GF-D8 (cell line): Measurements from ENCODE around the gene CTIF.

Experiments used
- DNase-seq: peaks from one replicate; lab custom pipeline; 2025; lab: John Stamatoyannopoulos, UW

CTIF gene

GRCh38 chr18:48902023-48902855 is 363.4 kb downstream of the CTIF start:
- DNase-seq: no peak

- DNase-seq: no peak
Observed at GRCh38 chr18:48902856-48903601, 364.2 kb downstream of the CTIF start.

GRCh38 chr18:48904091-48904490 is 365.3 kb downstream of the CTIF start:
- no peak for DNase-seq

- no peak for DNase-seq
Observed at GRCh38 chr18:48904847-48905394, 366.1 kb downstream of the CTIF start.

GRCh38 chr18:48905513-48905912 is 366.7 kb downstream of the CTIF start:
- DNase-seq: no peak

DNA sequence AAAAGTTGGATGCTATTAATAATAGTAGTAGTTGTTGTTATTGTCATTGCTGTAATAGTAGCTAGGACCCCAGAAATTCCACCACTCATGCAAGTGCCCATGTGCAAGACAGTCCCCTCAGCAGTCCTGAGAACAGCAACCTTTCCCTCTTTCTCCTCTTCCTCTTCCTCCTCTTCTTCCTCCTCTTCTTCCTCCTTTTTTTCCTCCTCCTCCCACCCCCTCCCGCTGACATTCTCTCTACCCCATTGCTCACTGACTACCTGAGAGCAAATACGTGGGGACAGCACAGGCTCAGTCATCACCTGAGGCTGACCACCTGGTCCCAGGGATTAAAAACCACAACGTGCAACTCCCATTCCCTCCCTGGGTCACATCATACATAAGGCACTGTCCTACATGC is 370.1 kb downstream of the CTIF start:
- DNase-seq: no peak

DNA sequence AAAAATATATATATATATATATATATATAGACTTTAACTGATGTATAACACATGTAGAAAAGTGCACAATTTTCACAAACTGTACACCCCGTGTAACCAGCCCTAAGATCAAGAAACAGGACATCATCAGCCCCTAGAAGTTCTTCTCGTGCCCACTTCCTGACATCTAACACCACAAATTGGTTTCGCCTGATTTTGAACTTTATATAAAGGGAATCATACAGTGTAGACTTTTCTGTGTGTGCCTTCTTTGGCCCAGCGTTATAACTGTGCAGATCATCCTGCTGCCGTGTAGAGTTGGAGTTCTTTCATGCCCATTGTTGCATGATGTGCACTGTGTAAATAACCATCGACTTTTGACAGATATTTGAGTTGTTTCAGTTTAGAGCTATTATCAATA is 370.9 kb downstream of the CTIF start:
- DNase-seq: no peak

- no peak for DNase-seq
Observed at GRCh38 chr18:48910972-48911545, 372.2 kb downstream of the CTIF start.
